IMR-90 (cell line): Measurements from ENCODE around the gene NOP9. TPM values are rescaled to one million over a fixed set of nuclear protein-coding genes. Genes with fewer than 3 reads are reported as not detected.

Source experiments
- ATAC-seq: fragments of 200-7000 bp; cut with Tn5 transposase; 2 replicates; pipeline ENCODE4 v1.9.1; 2020; ENCODE audit warnings: low read depth, mild to moderate bottlenecking, moderate library complexity
- BruUV-seq: library from RNA; stranded (reverse); fragments of 400-500 nt; replicated peaks from 2 replicates; lab custom pipeline; 2021; lab: Mats Ljungman, UMichigan
- CTCF ChIA-PET: fragments of 300-600 bp; formaldehyde crosslinking; extraction: SDS; loops from one replicate; lab custom pipeline; 2021; ENCODE audit warnings: antibody characterized with exemption; lab: Yijun Ruan, JAX
- POLR2A ChIA-PET: fragments of 300-600 bp; sonication (Branson Sonifier 250); formaldehyde crosslinking; loops from one replicate; lab custom pipeline; 2022; ENCODE audit warnings: antibody characterized with exemption; ENCODE audit not compliant: unreplicated experiment; lab: Charles Lee
- DNase-seq: peaks from one replicate; pipeline ENCODE4 v3.0.0; 2013
- H2AFZ ChIP-seq: replicated peaks from 2 replicates; pipeline ENCODE3; 2013; ENCODE audit warnings: low read length, mild to moderate bottlenecking; ENCODE audit not compliant: poor library complexity
- H2AK5ac ChIP-seq: 2 replicates; pipeline ENCODE4 v1.6.1; 2013; ENCODE audit warnings: low read depth, low read length, inconsistent platforms
- H2AK9ac ChIP-seq: replicated peaks from 2 replicates; pipeline ENCODE3; 2013; ENCODE audit warnings: mild to moderate bottlenecking, low read depth, low read length, moderate library complexity; ENCODE audit not compliant: poor library complexity
- H2BK120ac ChIP-seq: 2 replicates; pipeline ENCODE4 v1.6.1; 2013; ENCODE audit warnings: low read depth, low read length, inconsistent platforms
- H2BK15ac ChIP-seq: 3 replicates; pipeline ENCODE4 v1.6.1; 2013; ENCODE audit warnings: low read depth, low read length, inconsistent platforms
- H2BK20ac ChIP-seq: 2 replicates; pipeline ENCODE4 v1.6.1; 2013; ENCODE audit warnings: low read depth, mild to moderate bottlenecking, inconsistent platforms, low read length, moderate library complexity
- H2BK5ac ChIP-seq: 2 replicates; pipeline ENCODE4 v1.6.1; 2013; ENCODE audit warnings: mild to moderate bottlenecking, low read depth, low read length, inconsistent platforms; ENCODE audit not compliant: poor library complexity, severe bottlenecking
- H3K14ac ChIP-seq: replicated peaks from 2 replicates; pipeline ENCODE4 v1.6.1; 2013; ENCODE audit warnings: low read depth, low read length, inconsistent platforms
- H3K18ac ChIP-seq: 2 replicates; pipeline ENCODE4 v1.6.1; 2013; ENCODE audit warnings: low read depth, low read length, control low read depth
- H3K23ac ChIP-seq: 2 replicates; pipeline ENCODE4 v1.6.1; 2013; ENCODE audit warnings: low read depth, low read length, inconsistent platforms
- H3K27ac ChIP-seq: 2 replicates; pipeline ENCODE4 v1.5.1; 2013; ENCODE audit warnings: mild to moderate bottlenecking, control low read depth, low read length; ENCODE audit not compliant: insufficient read depth
- H3K27me3 ChIP-seq: 2 replicates; pipeline ENCODE4 v1.6.1; 2013; ENCODE audit warnings: low read length; ENCODE audit not compliant: control insufficient read depth, insufficient read depth
- H3K36me3 ChIP-seq: 2 replicates; pipeline ENCODE4 v1.6.1; 2013; ENCODE audit warnings: low read length, mixed read lengths; ENCODE audit not compliant: control insufficient read depth, insufficient read depth
- H3K4ac ChIP-seq: 2 replicates; pipeline ENCODE4 v1.6.1; 2013; ENCODE audit warnings: low read depth, low read length, inconsistent platforms
- H3K4me1 ChIP-seq: 2 replicates; pipeline ENCODE4 v1.6.1; 2013; ENCODE audit warnings: low read length, mixed read lengths; ENCODE audit not compliant: control insufficient read depth, insufficient read depth
- H3K4me2 ChIP-seq: 2 replicates; pipeline ENCODE4 v1.6.1; 2013; ENCODE audit warnings: low read depth, mild to moderate bottlenecking, control low read depth, low read length, moderate library complexity
- H3K4me3 ChIP-seq: 2 replicates; pipeline ENCODE4 v1.5.1; 2013; ENCODE audit warnings: low read depth, mild to moderate bottlenecking, control low read depth, low read length, moderate library complexity; ENCODE audit not compliant: insufficient read depth
- H3K56ac ChIP-seq: 2 replicates; pipeline ENCODE4 v1.6.1; 2013; ENCODE audit warnings: low read length, inconsistent platforms; ENCODE audit not compliant: insufficient read depth; ENCODE audit errors: extremely low read depth
- H3K79me1 ChIP-seq, 2 experiments: 2 replicates each; pipeline ENCODE4 v1.6.1; 2013; ENCODE audit warnings: low read length in 2 of 2, inconsistent platforms in 1 of 2, low read depth in 1 of 2
- H3K9ac ChIP-seq: 2 replicates; pipeline ENCODE4 v1.6.1; 2013; ENCODE audit warnings: low read depth, low read length, control low read depth
- H3K9me1 ChIP-seq: 2 replicates; pipeline ENCODE4 v1.6.1; 2013; ENCODE audit warnings: low read length, inconsistent platforms; ENCODE audit not compliant: insufficient read depth
- H3K9me3 ChIP-seq: 2 replicates; pipeline ENCODE4 v1.6.1; 2013; ENCODE audit warnings: low read length; ENCODE audit not compliant: control insufficient read depth, insufficient read depth
- H4K20me1 ChIP-seq: 2 replicates; pipeline ENCODE4 v1.6.1; 2013; ENCODE audit warnings: low read length, inconsistent platforms; ENCODE audit not compliant: insufficient read depth
- H4K5ac ChIP-seq: 2 replicates; pipeline ENCODE4 v1.6.1; 2013; ENCODE audit warnings: mild to moderate bottlenecking, low read depth, low read length, control low read depth
- H4K8ac ChIP-seq, 2 experiments: 2 replicates each; pipeline ENCODE4 v1.6.1; 2013; ENCODE audit warnings: low read depth in 2 of 2, low read length in 2 of 2, control low read depth in 1 of 2, inconsistent platforms in 1 of 2
- H4K91ac ChIP-seq: 2 replicates; pipeline ENCODE4 v1.6.1; 2013; ENCODE audit warnings: low read depth, low read length, inconsistent platforms; ENCODE audit not compliant: insufficient read depth
- BHLHE40 ChIP-seq: fragments of 150-350 bp; IDR thresholded peaks from 2 replicates; pipeline ENCODE4 v1.6.1; 2016; ENCODE audit warnings: mild to moderate bottlenecking, low read depth, low read length
- CTCF ChIP-seq: conservative IDR thresholded peaks from 2 replicates; pipeline ENCODE4 v1.5.1; 2012; ENCODE audit warnings: mild to moderate bottlenecking, low read depth, low read length, improper control_type of control experiment
- MAZ ChIP-seq: IDR thresholded peaks from 2 replicates; pipeline ENCODE4 v1.6.1; 2012; ENCODE audit warnings: low read depth, mild to moderate bottlenecking, low read length, improper control_type of control experiment, moderate library complexity, borderline replicate concordance
- MXI1 ChIP-seq: IDR thresholded peaks from 2 replicates; pipeline ENCODE4 v1.6.1; 2012; ENCODE audit warnings: low read depth, mild to moderate bottlenecking, low read length, moderate library complexity, borderline replicate concordance
- NFE2L2 ChIP-seq: fragments of 150-350 bp; IDR thresholded peaks from 2 replicates; pipeline ENCODE4 v1.6.1; 2016; ENCODE audit warnings: low read depth, mild to moderate bottlenecking, low read length
- POLR2A ChIP-seq: IDR thresholded peaks from 2 replicates; pipeline ENCODE4 v1.6.1; 2012; ENCODE audit warnings: mild to moderate bottlenecking, low read depth, low read length
- RCOR1 ChIP-seq: IDR thresholded peaks from 2 replicates; pipeline ENCODE4 v1.6.1; 2012; ENCODE audit warnings: mild to moderate bottlenecking, low read length, improper control_type of control experiment; ENCODE audit not compliant: insufficient replicate concordance
- RFX5 ChIP-seq: IDR thresholded peaks from 2 replicates; pipeline ENCODE4 v1.8.0; 2012; ENCODE audit warnings: low read depth, mild to moderate bottlenecking, low read length, moderate library complexity
- WGBS, 2 experiments: methylation state at CpG; one replicate each; pipeline versions ENCODE4 v1.1.5 to v1.1.7; 2013; ENCODE audit warnings: missing lambda C conversion rate in 2 of 2; ENCODE audit not compliant: insufficient read length in 1 of 2; ENCODE audit errors: extremely low coverage in 2 of 2; 5-methylcytosine and 5-hydroxymethylcytosine counted together
- dilution Hi-C: fragments of 300-500 bp; cut with HindIII; formaldehyde crosslinking; loops from one replicate; pipeline ENCODE4 v1.14.3; 2018; ENCODE audit warnings: low sequenced_read_pairs; ENCODE audit not compliant: unreplicated experiment
- in situ Hi-C: fragments of 300-500 bp; cut with MboI; formaldehyde crosslinking; loops from 3 replicates; pipeline ENCODE4 v1.14.3; 2019; ENCODE audit warnings: low sequenced_read_pairs, inconsistent platforms, mixed read lengths
- intact Hi-C: fragments of 100-400 bp; cut with micrococcal nuclease; formaldehyde crosslinking; loops from 2 replicates; pipeline ENCODE4 v1.10.0; 2022
- polyA plus RNA-seq, 3 experiments: library from polyadenylated mRNA; depleted of rRNA; stranded (reverse); fragments of >200 nt; gene quantifications; 2 replicates each; pipeline ENCODE4 v1.2.3, GENCODE V29; 2012; ENCODE audit warnings: low replicate concordance in 1 of 3
- total RNA-seq: library from RNA; depleted of rRNA; stranded (reverse); fragments of >200 nt; gene quantifications from 2 replicates; pipeline ENCODE4 v1.2.3, GENCODE V29; 2012

Gene NOP9
- total and polyA plus RNA-seq, 2 of the 4 experiments (the other 2 are of a cell fraction), result 11.8 to 25.8 TPM

GRCh38 chr14:24307156-24307574 is 7.5 kb downstream of the NOP9 start:
- CTCF ChIA-PET, result interaction anchor here (0.6 to 4.1 kb wide), 5 partner anchors 9 to 65 kb away, joined by 3 to 20 read pairs (median 6); partner anchors contain the start of gene TINF2

More at GRCh38 chr14:24307156-24307574, 7.5 kb downstream of the NOP9 start:
- Histone ChIP-seq H3K14ac (no peak overlapping the region), H3K9me3 (no peaks in the 10 kb centered on the region), H4K8ac (no peak overlapping the region), H3K18ac (no peak overlapping the region), H2BK15ac (no peak overlapping the region), H2BK5ac (no peak overlapping the region), H3K27ac (no peak overlapping the region), H2AK5ac (no peak overlapping the region), H3K9ac (no peak overlapping the region), H4K20me1 (peaks cover 8% of the 10 kb centered on the region; the same call in 1 of the 2 replicates), H3K4me1 (peaks cover 10% of the 10 kb centered on the region; the same call in 1 of the 2 replicates), H3K36me3 (peaks cover 39% of the 10 kb centered on the region), H2BK20ac (no peak overlapping the region), H4K91ac (no peak overlapping the region), H2BK120ac (no peak overlapping the region), H3K23ac (no peak overlapping the region), H3K4me2 (no peak overlapping the region), H2AK9ac (no peak overlapping the region), H2AFZ (no peak overlapping the region), H3K79me1 (peaks cover 7 to 15% of the 10 kb centered on the region in 2 experiments; a peak in 2 of 4 replicates), H3K4ac (no peak overlapping the region), H3K9me1 (peaks cover 5% of the 10 kb centered on the region; the same call in 1 of the 2 replicates), H3K4me3 (no peak overlapping the region), H4K5ac (no peak overlapping the region), H3K56ac (no peak overlapping the region), H3K27me3 (no peaks in the 10 kb centered on the region)
- TF ChIP-seq BHLHE40 (no peak), MAZ (no peak), RFX5 (no peak), RCOR1 (no peak), CTCF (no peak), POLR2A (no peak), NFE2L2 (no peak), MXI1 (no peak)
- no peak for DNase-seq
- no TSS peak for BruUV-seq
- dilution Hi-C loops, result no loop called here
- POLR2A ChIA-PET, result no interaction called here
- no peak for ATAC-seq
- intact Hi-C loops, result no loop called here
- WGBS, 2 experiments, result 86% methylated on average over 9 of the region's 11 CpGs; no CpG with 5 or more reads in 1 of the 2 experiments
- in situ Hi-C loops, result no loop called here
